AG04450 (cell line): ENCODE data around the gene FEV. TPM values are rescaled to one million over a fixed set of nuclear protein-coding genes. Genes with fewer than 3 reads are reported as not detected.

ENCODE experiments used
- CTCF ChIA-PET: fragments of 300-600, 350-600 bp; formaldehyde crosslinking; extraction: SDS; loops from one replicate; lab custom pipeline; 2022; ENCODE audit warnings: antibody characterized with exemption, inconsistent platforms; lab: Charles Lee
- POLR2A ChIA-PET: fragments of 350-600 bp; formaldehyde crosslinking; extraction: SDS; loops from one replicate; lab custom pipeline; 2021; ENCODE audit warnings: antibody characterized with exemption, inconsistent platforms; lab: Yijun Ruan, JAX
- DNase-seq: peaks from one replicate; pipeline ENCODE4 v3.0.0-alpha.2; 2011; ENCODE audit warnings: low read depth, low spot score
- H3K27ac ChIP-seq: one replicate; pipeline ENCODE4 v1.5.1; 2012; ENCODE audit warnings: low read depth, low read length, control low read depth
- H3K27me3 ChIP-seq: one replicate; pipeline ENCODE4 v1.6.0; 2012; ENCODE audit warnings: low read length; ENCODE audit not compliant: control insufficient read depth, insufficient read depth
- H3K4me3 ChIP-seq: 2 replicates; pipeline ENCODE4 v1.5.1; 2011; ENCODE audit warnings: mild to moderate bottlenecking, low read depth, low read length, control low read depth
- H3K9me3 ChIP-seq: 2 replicates; pipeline ENCODE4 v1.5.1; 2012; ENCODE audit warnings: low read length; ENCODE audit not compliant: control insufficient read depth, insufficient read depth
- polyA minus RNA-seq: library from RNA; depleted of rRNA, polyadenylated mRNA; stranded (reverse); fragments of >200 nt; gene quantifications from 2 replicates; pipeline ENCODE4 v1.2.3, GENCODE V29; 2011; rRNA and poly(A)+ RNA removed
- polyA plus RNA-seq: library from polyadenylated mRNA; depleted of rRNA; stranded (reverse); fragments of >200 nt; gene quantifications from 2 replicates; pipeline ENCODE4 v1.2.3, GENCODE V29; 2011; rRNA removed
- TF ChIP-seq, protein P1 (sequence below): IDR thresholded peaks from 2 replicates; pipeline ENCODE4 v1.5.1; 2011; ENCODE audit warnings: low read depth, low read length, control low read depth, inconsistent platforms

The FEV gene
- polyA plus RNA-seq (not detected in 2 replicates), polyA minus RNA-seq (not detected in 2 replicates)

DNA sequence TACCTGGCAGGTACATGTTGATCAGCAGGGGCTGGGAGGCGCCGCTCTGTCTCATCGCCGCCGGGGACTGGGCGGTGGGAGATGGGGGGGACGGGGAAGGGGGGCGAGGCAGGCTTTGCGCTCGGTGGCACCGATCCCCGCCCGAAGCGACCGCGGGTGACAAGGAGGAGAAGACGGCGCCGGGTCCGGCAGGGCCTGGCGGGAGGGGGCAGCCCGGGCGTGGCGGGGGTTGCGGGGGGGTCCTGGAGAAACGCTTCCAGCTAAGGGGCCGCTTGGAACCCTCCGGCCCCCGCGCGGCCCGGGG is at the start of gene FEV:
TSS of gene FEV (minus strand) at position 164 of the 304 bp plus-strand sequence. CDS start at position 55, 109 bp downstream.
- Histone ChIP-seq H3K9me3 (peaks cover 5% of the 10 kb centered on the region; the same call in 1 of the 2 replicates), H3K27ac (no peak within 1 kb of the TSS), H3K27me3 (peaks cover 81% of the 10 kb centered on the region), H3K4me3 (no peak within 1 kb of the TSS)
- DNase-seq: no peak
- TF ChIP-seq, protein P1, sequence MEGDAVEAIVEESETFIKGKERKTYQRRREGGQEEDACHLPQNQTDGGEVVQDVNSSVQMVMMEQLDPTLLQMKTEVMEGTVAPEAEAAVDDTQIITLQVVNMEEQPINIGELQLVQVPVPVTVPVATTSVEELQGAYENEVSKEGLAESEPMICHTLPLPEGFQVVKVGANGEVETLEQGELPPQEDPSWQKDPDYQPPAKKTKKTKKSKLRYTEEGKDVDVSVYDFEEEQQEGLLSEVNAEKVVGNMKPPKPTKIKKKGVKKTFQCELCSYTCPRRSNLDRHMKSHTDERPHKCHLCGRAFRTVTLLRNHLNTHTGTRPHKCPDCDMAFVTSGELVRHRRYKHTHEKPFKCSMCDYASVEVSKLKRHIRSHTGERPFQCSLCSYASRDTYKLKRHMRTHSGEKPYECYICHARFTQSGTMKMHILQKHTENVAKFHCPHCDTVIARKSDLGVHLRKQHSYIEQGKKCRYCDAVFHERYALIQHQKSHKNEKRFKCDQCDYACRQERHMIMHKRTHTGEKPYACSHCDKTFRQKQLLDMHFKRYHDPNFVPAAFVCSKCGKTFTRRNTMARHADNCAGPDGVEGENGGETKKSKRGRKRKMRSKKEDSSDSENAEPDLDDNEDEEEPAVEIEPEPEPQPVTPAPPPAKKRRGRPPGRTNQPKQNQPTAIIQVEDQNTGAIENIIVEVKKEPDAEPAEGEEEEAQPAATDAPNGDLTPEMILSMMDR: no peak
- ChIA-PET CTCF (interaction anchor here (1.0 kb wide), 1 partner anchor 10 kb away, joined by 3 read pairs; no protein-coding TSS in a partner anchor), POLR2A (no interaction called here)

DNA sequence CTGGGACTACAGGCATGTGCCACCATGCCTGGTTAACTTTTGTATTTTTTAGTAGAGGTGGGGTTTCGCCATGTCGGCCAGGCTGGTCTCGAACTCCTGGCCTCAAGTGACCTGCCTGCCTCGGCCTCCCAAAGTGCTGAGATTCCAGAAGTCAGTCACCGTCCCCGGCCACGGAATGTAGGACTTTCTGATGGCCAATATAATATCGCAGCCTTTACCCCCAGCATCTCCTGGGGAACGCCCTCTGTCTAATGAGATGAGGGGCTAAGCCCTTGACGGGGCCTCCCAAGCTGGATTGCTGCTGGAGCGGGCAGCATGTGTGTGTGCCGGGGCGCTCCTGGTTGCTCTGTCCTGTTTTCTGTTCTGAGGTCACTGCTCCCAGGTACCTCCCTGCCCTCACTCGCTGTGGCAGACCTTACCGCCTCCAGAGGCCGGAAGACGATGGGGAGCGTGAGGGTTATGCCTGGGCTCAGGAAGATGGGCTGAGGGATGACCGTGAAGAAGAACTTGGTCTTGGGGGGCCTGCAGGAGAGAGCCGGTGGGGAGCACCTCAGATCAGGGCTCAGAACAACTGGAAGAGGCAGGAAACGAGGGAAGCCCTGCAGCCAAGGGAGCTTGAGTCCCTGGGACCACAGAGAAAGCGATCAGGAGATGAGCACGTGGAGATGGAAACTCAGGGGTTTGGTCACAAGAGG is 47.2 kb upstream of the FEV start:
- Histone ChIP-seq H3K9me3 (no peaks in the 10 kb centered on the region; the same call in 1 of the 2 replicates), H3K4me3 (no peak overlapping the region), H3K27ac (no peak overlapping the region), H3K27me3 (peaks cover 34% of the 10 kb centered on the region)
- CTCF ChIA-PET: interaction anchor here (8.7 kb wide), 1 partner anchor 122 kb away, joined by 250 read pairs; the partner anchor contains the start of gene NHEJ1
- POLR2A ChIA-PET: no interaction called here
- TF ChIP-seq, protein P1: no peak
- no peak for DNase-seq

- POLR2A ChIA-PET: no interaction called here
Measured at GRCh38 chr2:219031005-219031738, 46.2 kb upstream of the FEV start.

GRCh38 chr2:219030177-219030940 is 45.4 kb upstream of the FEV start:
- POLR2A ChIA-PET: interaction anchor here (1.2 kb wide), 1 partner anchor 124 kb away, joined by 3 read pairs; no protein-coding TSS in a partner anchor
- H3K27me3 ChIP-seq: peaks cover 42% of the 10 kb centered on the region
- CTCF ChIA-PET: interaction anchor here (0.5 to 8.7 kb wide), 51 partner anchors 8 to 323 kb away, joined by 3 to 250 read pairs (median 5); partner anchors contain the start of genes CFAP65 and NHEJ1

More at GRCh38 chr2:219031005-219031738, 46.2 kb upstream of the FEV start:
- CTCF ChIA-PET: interaction anchor here (0.6 to 8.7 kb wide), 9 partner anchors 11 to 123 kb away, joined by 3 to 250 read pairs (median 7); partner anchors contain the start of genes CFAP65 and NHEJ1
- Histone ChIP-seq H3K27me3 (peaks cover 38% of the 10 kb centered on the region), H3K9me3 (no peaks in the 10 kb centered on the region; the same call in 1 of the 2 replicates), H3K4me3 (no peak overlapping the region), H3K27ac (no peak overlapping the region)
- TF ChIP-seq, protein P1: no peak
- no peak for DNase-seq

More at GRCh38 chr2:219030177-219030940, 45.4 kb upstream of the FEV start:
- H3K27ac ChIP-seq: no peak overlapping the region
- no peak overlapping the region for H3K4me3 ChIP-seq
- DNase-seq: no peak
- TF ChIP-seq, protein P1: no peak
- H3K9me3 ChIP-seq: no peaks in the 10 kb centered on the region; the same call in 1 of the 2 replicates
